ENCODE measurements around the gene SNX21.
"Not testable (repeated sequence)": the region's sequence is repeated elsewhere in the genome, so short reads cannot be mapped to it uniquely, and the experiment has no call there.

SNX21 gene

DNA sequence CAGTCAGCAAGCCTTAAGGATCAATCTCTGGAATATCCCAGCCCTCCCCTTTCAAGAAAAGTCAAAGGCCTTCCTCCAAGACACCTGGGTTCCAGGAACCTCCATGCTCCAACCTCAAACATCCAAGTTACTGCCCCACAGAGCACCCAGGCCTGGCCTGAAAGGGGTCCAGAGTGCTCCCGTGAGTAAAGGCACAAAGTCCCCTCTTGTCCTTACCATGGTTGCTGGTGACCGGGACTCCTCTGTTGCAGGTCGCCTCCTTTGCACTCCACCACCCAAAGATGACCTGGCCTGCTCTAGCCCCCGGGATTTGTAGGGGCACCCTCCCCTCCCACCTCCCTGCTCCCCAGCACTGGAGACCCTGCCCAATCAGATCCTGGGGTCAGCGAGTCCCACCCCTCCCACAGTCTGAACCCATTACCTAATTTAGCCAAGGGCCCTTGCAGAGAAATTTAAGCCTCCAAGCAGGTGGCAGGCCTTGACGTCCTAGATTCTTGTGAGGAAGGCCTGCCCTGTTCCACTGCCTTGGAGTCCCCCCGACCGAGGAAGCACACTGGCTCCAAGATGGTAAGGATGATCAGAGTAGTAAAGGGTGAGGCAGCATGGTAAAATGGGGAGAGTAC is 6.5 kb upstream of the SNX21 start, which contains the start of gene TNNC2:
TNNC2 (minus strand) TSS at position 283 of the 623 bp plus-strand sequence; CDS start at position 219, 64 bp downstream.
- Histone ChIP-seq H3K27ac (replicated peaks) (no peak within 1 kb of the TSS), H3K4me3 (replicated peaks; ENCODE audit: insufficient read depth, low read length) (no peak within 1 kb of the TSS), H3K27me3 (ENCODE audit: insufficient read depth, poor library complexity, severe bottlenecking) (peaks cover 9% of the 10 kb centered on the region)
- no peak for DNase-seq (ENCODE audit: low read depth in 1 of 2, low spot score in 1 of 2)
- TF ChIP-seq SPI1 (IDR thresholded peaks at IDR 0.05; ENCODE audit: borderline replicate concordance, low read depth) = no peak
- no peak for TF ChIP-seq POLR2AphosphoS5 (IDR thresholded peaks at IDR 0.05; ENCODE audit: low read depth)
- no peak for TF ChIP-seq GABPA (IDR thresholded peaks at IDR 0.05; ENCODE audit: low read depth)
- no peak for TF ChIP-seq REST (IDR thresholded peaks at IDR 0.05; ENCODE audit: insufficient replicate concordance, low read depth)
- no peak for TF ChIP-seq CTCF (IDR thresholded peaks at IDR 0.05; ENCODE audit: insufficient read depth, low read length)

DNA sequence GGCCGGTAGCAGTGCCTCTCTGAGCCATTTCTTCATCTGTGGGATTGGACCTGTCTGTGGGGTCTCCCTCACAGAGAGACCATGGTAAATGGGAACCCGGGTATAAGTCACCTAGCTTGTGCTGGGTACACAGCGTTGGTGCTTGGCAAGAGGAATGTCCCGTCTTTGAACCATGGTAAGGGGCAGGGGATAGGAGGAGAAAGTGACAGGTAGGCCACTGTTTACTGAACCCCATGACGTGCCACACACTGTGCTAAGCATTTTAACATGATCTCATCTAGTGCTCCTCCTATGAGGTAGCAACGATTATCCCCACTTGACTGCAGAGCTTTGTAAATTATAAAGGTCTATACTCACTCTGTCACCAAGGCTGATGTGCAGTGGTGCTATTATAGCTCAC is 5.9 kb upstream of the SNX21 start:
- Histone ChIP-seq H3K4me3 (replicated peaks; ENCODE audit: insufficient read depth, low read length) (no peak overlapping the region), H3K27ac (replicated peaks) (no peak overlapping the region), H3K27me3 (ENCODE audit: insufficient read depth, poor library complexity, severe bottlenecking) (peaks cover 8% of the 10 kb centered on the region)
- TF ChIP-seq GABPA (IDR thresholded peaks at IDR 0.05; ENCODE audit: low read depth) (no peak), SPI1 (IDR thresholded peaks at IDR 0.05; ENCODE audit: borderline replicate concordance, low read depth) (no peak), CTCF (IDR thresholded peaks at IDR 0.05; ENCODE audit: insufficient read depth, low read length) (no peak), POLR2AphosphoS5 (IDR thresholded peaks at IDR 0.05; ENCODE audit: low read depth) (no peak), REST (IDR thresholded peaks at IDR 0.05; ENCODE audit: insufficient replicate concordance, low read depth) (no peak)
- no peak for DNase-seq (ENCODE audit: low read depth in 1 of 2, low spot score in 1 of 2)

DNA sequence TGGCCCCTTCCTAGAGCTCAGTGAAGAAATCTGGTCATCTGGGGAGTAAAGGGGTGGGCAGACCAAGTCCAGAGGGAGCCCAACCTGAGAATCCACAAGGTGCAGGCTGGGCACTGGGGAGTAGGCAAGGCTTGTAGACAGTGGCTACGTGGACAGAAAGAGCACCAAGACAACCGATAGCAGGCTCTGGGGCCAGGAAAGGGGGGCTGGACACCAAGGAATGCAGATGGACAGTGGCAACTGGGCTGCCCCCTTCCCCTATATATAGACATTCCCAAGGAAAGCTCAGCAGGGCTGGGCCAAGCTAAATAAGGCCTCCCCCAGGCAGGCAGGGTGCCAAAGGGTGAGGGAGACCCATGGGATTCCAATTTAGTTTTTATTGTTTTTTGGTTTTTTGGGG is 5.0 kb upstream of the SNX21 start:
- no peak overlapping the region for H3K27ac ChIP-seq (replicated peaks)
- DNase-seq (ENCODE audit: low read depth in 1 of 2, low spot score in 1 of 2) = no peak
- H3K4me3 ChIP-seq (replicated peaks; ENCODE audit: insufficient read depth, low read length) = no peak overlapping the region
- H3K27me3 ChIP-seq (ENCODE audit: insufficient read depth, poor library complexity, severe bottlenecking) = peaks cover 2% of the 10 kb centered on the region
- no peak for TF ChIP-seq SPI1 (IDR thresholded peaks at IDR 0.05; ENCODE audit: borderline replicate concordance, low read depth)

DNA sequence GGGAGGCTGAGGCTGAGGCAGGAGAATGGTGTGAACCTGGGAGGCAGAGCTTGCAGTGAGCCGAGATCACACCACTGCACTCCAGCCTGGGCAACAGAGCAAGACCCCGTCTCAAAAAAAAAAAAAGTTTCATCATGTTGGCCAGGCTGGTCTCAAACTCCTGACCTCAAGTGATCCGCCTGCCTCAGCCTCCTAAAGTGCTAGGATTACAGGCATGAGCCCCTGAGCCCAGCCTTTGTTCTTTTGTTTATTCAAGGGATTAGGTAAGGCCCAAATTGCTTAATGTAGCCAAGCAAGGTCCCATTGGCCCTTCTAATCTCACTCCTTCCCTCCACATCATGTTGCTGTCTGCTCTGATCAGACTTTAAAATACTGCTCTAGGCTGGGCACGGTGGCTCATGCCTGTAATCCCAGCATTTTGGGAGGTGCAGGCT is 3.9 kb upstream of the SNX21 start:
- H3K4me3 ChIP-seq (replicated peaks; ENCODE audit: insufficient read depth, low read length); DNase-seq (ENCODE audit: low read depth in 1 of 2, low spot score in 1 of 2); H3K27ac ChIP-seq (replicated peaks); H3K27me3 ChIP-seq (ENCODE audit: insufficient read depth, poor library complexity, severe bottlenecking): not testable (repeated sequence)

DNA sequence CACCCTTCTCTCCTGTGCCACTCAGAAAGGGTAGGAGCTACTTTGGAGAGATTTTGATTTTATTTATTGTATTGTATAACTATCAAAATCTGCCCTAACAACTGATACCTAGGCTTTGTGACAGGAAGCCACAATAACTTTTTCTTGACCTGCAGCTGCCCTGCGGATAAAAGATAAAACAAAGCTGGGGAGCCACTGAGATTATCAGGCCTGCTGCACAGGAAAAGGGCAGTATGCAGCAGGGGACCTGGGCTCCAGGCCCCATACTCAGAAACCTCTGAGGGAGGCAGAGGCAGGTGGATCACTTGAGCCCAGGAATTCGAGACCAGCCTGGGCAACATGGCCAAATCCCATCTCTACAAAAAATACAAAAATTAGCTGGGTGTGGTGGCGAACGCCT is 980 bp upstream of the SNX21 start:
- H3K4me3 ChIP-seq (replicated peaks; ENCODE audit: insufficient read depth, low read length) = no peak overlapping the region
- no peak for TF ChIP-seq SPI1 (IDR thresholded peaks at IDR 0.05; ENCODE audit: borderline replicate concordance, low read depth)
- TF ChIP-seq POLR2AphosphoS5 (IDR thresholded peaks at IDR 0.05; ENCODE audit: low read depth) = no peak
- no peak for TF ChIP-seq REST (IDR thresholded peaks at IDR 0.05; ENCODE audit: insufficient replicate concordance, low read depth)
- no peak for TF ChIP-seq GABPA (IDR thresholded peaks at IDR 0.05; ENCODE audit: low read depth)
- no peak for TF ChIP-seq CTCF (IDR thresholded peaks at IDR 0.05; ENCODE audit: insufficient read depth, low read length)
- H3K27ac ChIP-seq (replicated peaks) = no peak overlapping the region
- no peak for DNase-seq (ENCODE audit: low read depth in 1 of 2, low spot score in 1 of 2)
- H3K27me3 ChIP-seq (ENCODE audit: insufficient read depth, poor library complexity, severe bottlenecking) = no peaks in the 10 kb centered on the region

Measured in HL-60 (cell line).